ENCODE results near the gene BTG2. TPM values are rescaled to one million over a fixed set of nuclear protein-coding genes. Genes with fewer than 3 reads are reported as not detected.

The BTG2 gene
- total RNA-seq, 2 experiments from 2014 or later: 150 TPM

- peak; percentile 79 for DNase-seq
- peak overlapping the region; percentile 75 for H3K4me3 Mint-ChIP-seq
- intact Hi-C loops (cut with micrococcal nuclease): loop anchor here (1.0 to 10.0 kb wide), 6 partner anchors 23 to 1177 kb away; partner anchors contain the start of genes BTG2, PPP1R12B, UBE2T and ZBED6
- no peaks in the 10 kb centered on the region for H3K36me3 Mint-ChIP-seq
- H3K9me3 Mint-ChIP-seq: no peaks in the 10 kb centered on the region
- H3K27ac Mint-ChIP-seq: peak overlapping the region; percentile 94
- peaks cover 46% of the 10 kb centered on the region for H3K4me1 Mint-ChIP-seq (ENCODE audit: low read depth)
- H3K27me3 Mint-ChIP-seq: no peaks in the 10 kb centered on the region
- ChIA-PET POLR2A (interaction anchor here (1.0 to 9.7 kb wide), 9 partner anchors 9 to 437 kb away, joined by 3 to 238 read pairs (median 4); partner anchors contain the start of genes ATP2B4, BTG2 and LAX1), CTCF (interaction anchor here (0.9 to 13.2 kb wide), 12 partner anchors 10 to 160 kb away, joined by 3 to 313 read pairs (median 10); partner anchors contain the start of gene BTG2)
These were observed 22.6 kb downstream of the BTG2 start for GRCh38 chr1:203327684-203328457.

- no peaks in the 10 kb centered on the region for H3K9me3 Mint-ChIP-seq
- H3K4me3 Mint-ChIP-seq: no peak overlapping the region
- H3K4me1 Mint-ChIP-seq (ENCODE audit: low read depth): peaks cover 38% of the 10 kb centered on the region
- intact Hi-C loops (cut with micrococcal nuclease): loop anchor here (10.0 kb wide), 3 partner anchors 466 to 1176 kb away; partner anchors contain the start of genes PPP1R12B, UBE2T, ZBED6 and ZC3H11A
- no peak for DNase-seq
- CTCF ChIA-PET: interaction anchor here (2.3 to 13.2 kb wide), 3 partner anchors 20 to 59 kb away, joined by 12 to 313 read pairs (median 113); partner anchors contain the start of gene BTG2
- H3K27ac Mint-ChIP-seq: peak overlapping the region; percentile 94
- no peaks in the 10 kb centered on the region for H3K36me3 Mint-ChIP-seq
- H3K27me3 Mint-ChIP-seq: no peaks in the 10 kb centered on the region
- POLR2A ChIA-PET: no interaction called here
These were observed 23.4 kb downstream of the BTG2 start for GRCh38 chr1:203328714-203329122.

GRCh38 chr1:203331224-203331623, 25.9 kb downstream of the BTG2 start:
- H3K36me3 Mint-ChIP-seq: no peaks in the 10 kb centered on the region
- DNase-seq: no peak
- intact Hi-C loops (cut with micrococcal nuclease): loop anchor here (10.0 kb wide), 1 partner anchor 296 kb away; no protein-coding TSS in a partner anchor
- ChIA-PET POLR2A (interaction anchor here (1.0 kb wide), 1 partner anchor 10 kb away, joined by 3 read pairs; no protein-coding TSS in a partner anchor), CTCF (interaction anchor here (0.8 to 2.3 kb wide), 4 partner anchors 8 to 164 kb away, joined by 3 to 12 read pairs (median 4); no protein-coding TSS in a partner anchor)
- H3K4me3 Mint-ChIP-seq: no peak overlapping the region
- no peaks in the 10 kb centered on the region for H3K9me3 Mint-ChIP-seq
- no peak overlapping the region for H3K27ac Mint-ChIP-seq
- H3K4me1 Mint-ChIP-seq (ENCODE audit: low read depth): peaks cover 21% of the 10 kb centered on the region
- no peaks in the 10 kb centered on the region for H3K27me3 Mint-ChIP-seq

- Mint-ChIP-seq H3K4me3 (no peak overlapping the region), H3K36me3 (no peaks in the 10 kb centered on the region), H3K4me1 (ENCODE audit: low read depth) (peaks cover 18% of the 10 kb centered on the region), H3K27ac (no peak overlapping the region), H3K9me3 (no peaks in the 10 kb centered on the region), H3K27me3 (peaks cover 2% of the 10 kb centered on the region)
- intact Hi-C loops (cut with micrococcal nuclease): loop anchor here (10.0 kb wide), 1 partner anchor 301 kb away; no protein-coding TSS in a partner anchor
- CTCF ChIA-PET: interaction anchor here (0.8 to 19.3 kb wide), 11 partner anchors 10 to 167 kb away, joined by 3 to 847 read pairs (median 4); partner anchors contain the start of gene BTG2
- POLR2A ChIA-PET: interaction anchor here (0.8 to 2.0 kb wide), 4 partner anchors 26 to 68 kb away, joined by 3 to 6 read pairs (median 4); no protein-coding TSS in a partner anchor
- DNase-seq: no peak
These were observed 30.2 kb downstream of the BTG2 start for GRCh38 chr1:203335503-203335902.

- Mint-ChIP-seq H3K4me1 (ENCODE audit: low read depth) (peaks cover 18% of the 10 kb centered on the region), H3K27ac (no peak overlapping the region), H3K27me3 (peaks cover 3% of the 10 kb centered on the region), H3K4me3 (no peak overlapping the region), H3K9me3 (no peaks in the 10 kb centered on the region), H3K36me3 (no peaks in the 10 kb centered on the region)
- POLR2A ChIA-PET: interaction anchor here (0.7 to 2.0 kb wide), 6 partner anchors 9 to 68 kb away, joined by 3 to 6 read pairs (median 4); no protein-coding TSS in a partner anchor
- intact Hi-C loops (cut with micrococcal nuclease): loop anchor here (10.0 kb wide), 1 partner anchor 301 kb away; no protein-coding TSS in a partner anchor
- no peak for DNase-seq
- CTCF ChIA-PET: interaction anchor here (0.6 to 19.3 kb wide), 15 partner anchors 11 to 557 kb away, joined by 3 to 847 read pairs (median 4); partner anchors contain the start of gene BTG2
These were observed 30.8 kb downstream of the BTG2 start for GRCh38 chr1:203336097-203336496.

- H3K4me3 Mint-ChIP-seq: no peak overlapping the region
- H3K4me1 Mint-ChIP-seq (ENCODE audit: low read depth): peaks cover 23% of the 10 kb centered on the region
- intact Hi-C loops (cut with micrococcal nuclease): loop anchor here (1.0 to 10.0 kb wide), 3 partner anchors 32 to 304 kb away; no protein-coding TSS in a partner anchor
- H3K27ac Mint-ChIP-seq: peak overlapping the region; percentile 18
- POLR2A ChIA-PET: interaction anchor here (1.4 to 3.0 kb wide), 2 partner anchors 66 to 71 kb away, joined by 4 to 17 read pairs; no protein-coding TSS in a partner anchor
- no peaks in the 10 kb centered on the region for H3K9me3 Mint-ChIP-seq
- CTCF ChIA-PET: interaction anchor here (0.6 to 19.3 kb wide), 17 partner anchors 7 to 1110 kb away, joined by 3 to 847 read pairs (median 5); partner anchors contain the start of gene BTG2
- peak; percentile 74 for DNase-seq
- no peaks in the 10 kb centered on the region for H3K36me3 Mint-ChIP-seq
- peaks cover 11% of the 10 kb centered on the region for H3K27me3 Mint-ChIP-seq
These were observed 33.2 kb downstream of the BTG2 start for GRCh38 chr1:203338335-203339036.

GRCh38 chr1:203340112-203340790, 34.9 kb downstream of the BTG2 start:
- peaks cover 11% of the 10 kb centered on the region for H3K27me3 Mint-ChIP-seq
- CTCF ChIA-PET: interaction anchor here (0.6 to 19.3 kb wide), 33 partner anchors 10 to 1788 kb away, joined by 3 to 847 read pairs (median 4); partner anchors contain the start of genes BTG2, FMOD and LAX1
- intact Hi-C loops (cut with micrococcal nuclease): loop anchor here (1.0 kb wide), 1 partner anchor 147 kb away; no protein-coding TSS in a partner anchor
- no peaks in the 10 kb centered on the region for H3K9me3 Mint-ChIP-seq
- DNase-seq: peak; percentile 71
- no peak overlapping the region for H3K27ac Mint-ChIP-seq
- no peak overlapping the region for H3K4me3 Mint-ChIP-seq
- H3K36me3 Mint-ChIP-seq: no peaks in the 10 kb centered on the region
- POLR2A ChIA-PET: interaction anchor here (0.6 to 3.0 kb wide), 2 partner anchors 72 to 213 kb away, joined by 3 to 17 read pairs; no protein-coding TSS in a partner anchor
- H3K4me1 Mint-ChIP-seq (ENCODE audit: low read depth): peaks cover 23% of the 10 kb centered on the region

GRCh38 chr1:203342192-203342940, 37.0 kb downstream of the BTG2 start:
- ChIA-PET CTCF (interaction anchor here (0.5 to 19.3 kb wide), 27 partner anchors 9 to 374 kb away, joined by 3 to 847 read pairs (median 5); partner anchors contain the start of genes BTG2 and FMOD), POLR2A (interaction anchor here (0.8 to 1.2 kb wide), 2 partner anchors 70 to 71 kb away, joined by 3 to 4 read pairs; no protein-coding TSS in a partner anchor)
- peak; percentile 63 for DNase-seq
- H3K36me3 Mint-ChIP-seq: no peaks in the 10 kb centered on the region
- H3K9me3 Mint-ChIP-seq: no peaks in the 10 kb centered on the region
- H3K27me3 Mint-ChIP-seq: peaks cover 16% of the 10 kb centered on the region
- H3K4me3 Mint-ChIP-seq: peak overlapping the region; percentile 36
- peaks cover 12% of the 10 kb centered on the region for H3K4me1 Mint-ChIP-seq (ENCODE audit: low read depth)
- no peak overlapping the region for H3K27ac Mint-ChIP-seq
- intact Hi-C loops (cut with micrococcal nuclease): no loop called here

- H3K27ac Mint-ChIP-seq: no peak overlapping the region
- no peak for DNase-seq
- ChIA-PET POLR2A (no interaction called here), CTCF (interaction anchor here (0.6 to 19.3 kb wide), 12 partner anchors 8 to 141 kb away, joined by 3 to 847 read pairs (median 9); partner anchors contain the start of gene BTG2)
- peaks cover 24% of the 10 kb centered on the region for H3K27me3 Mint-ChIP-seq
- H3K4me1 Mint-ChIP-seq (ENCODE audit: low read depth): peaks cover 10% of the 10 kb centered on the region
- intact Hi-C loops (cut with micrococcal nuclease): no loop called here
- no peaks in the 10 kb centered on the region for H3K9me3 Mint-ChIP-seq
- no peak overlapping the region for H3K4me3 Mint-ChIP-seq
- no peaks in the 10 kb centered on the region for H3K36me3 Mint-ChIP-seq
These were observed 38.8 kb downstream of the BTG2 start for GRCh38 chr1:203343956-203344754.
